ENCODE measurements around the gene NHLRC2.

- TF ChIP-seq CTCF (IDR thresholded peaks at IDR 0.05) (no peak), EZH2 (IDR thresholded peaks at IDR 0.05; ENCODE audit: borderline replicate concordance, insufficient read depth, low read depth, low read length, poor library complexity, severe bottlenecking) (no peak)
These were observed 25.8 kb downstream of the NHLRC2 start for GRCh38 chr10:113880236-113880635.

Measured in B cell (primary cell).